HG03139 (cell line): ENCODE data around the gene IRF8.
A peak's percentile ranks its signal among the peaks of the same experiment; 100 is the strongest.
"Not testable (repeated sequence)": the region's sequence is repeated elsewhere in the genome, so short reads cannot be mapped to it uniquely, and the experiment has no call there.

Experiments used
- ATAC-seq: cut with Tn5 transposase; IDR thresholded peaks from one replicate; pipeline ENCODE4 v1.9.1; 2021; ENCODE audit not compliant: unreplicated experiment

The IRF8 gene

GRCh38 chr16:85929259-85929721 lies 30.3 kb downstream of the IRF8 start:
- ATAC-seq, result no peak

- ATAC-seq, result no peak
Observed at GRCh38 chr16:85930301-85930700, 31.3 kb downstream of the IRF8 start.

- no peak for ATAC-seq
Observed at GRCh38 chr16:85931596-85932402, 32.8 kb downstream of the IRF8 start.

- ATAC-seq, result no peak
Observed at GRCh38 chr16:85934210-85934609, 35.2 kb downstream of the IRF8 start.

GRCh38 chr16:85935391-85935973 lies 36.5 kb downstream of the IRF8 start:
- no peak for ATAC-seq

- ATAC-seq, result peak; percentile 65
Observed at GRCh38 chr16:85935974-85936760, 37.2 kb downstream of the IRF8 start.

- ATAC-seq, result no peak
Observed at GRCh38 chr16:85936816-85937215, 37.9 kb downstream of the IRF8 start.

- no peak for ATAC-seq
Observed at GRCh38 chr16:85940214-85940613, 41.3 kb downstream of the IRF8 start.

- ATAC-seq, result no peak
Observed at GRCh38 chr16:85941863-85942644, 43.1 kb downstream of the IRF8 start.

GRCh38 chr16:85942659-85943058 lies 43.7 kb downstream of the IRF8 start:
- ATAC-seq, result not testable (repeated sequence)

GRCh38 chr16:85943711-85944110 lies 44.7 kb downstream of the IRF8 start:
- ATAC-seq, result no peak

- no peak for ATAC-seq
Observed at GRCh38 chr16:85944572-85945423, 45.8 kb downstream of the IRF8 start.

GRCh38 chr16:85945424-85945751 lies 46.4 kb downstream of the IRF8 start:
- ATAC-seq, result no peak

- ATAC-seq, result no peak
Observed at GRCh38 chr16:85946541-85947124, 47.7 kb downstream of the IRF8 start.

- peak; percentile 60 for ATAC-seq
Observed at GRCh38 chr16:85947230-85948137, 48.5 kb downstream of the IRF8 start.

GRCh38 chr16:85948138-85948509 lies 49.2 kb downstream of the IRF8 start:
- peak; percentile 25 for ATAC-seq

- no peak for ATAC-seq
Observed at GRCh38 chr16:85948616-85949265, 49.8 kb downstream of the IRF8 start.
